ENCODE results near the gene NR2F1-AS1. TPM values are rescaled to one million over a fixed set of nuclear protein-coding genes. Genes with fewer than 3 reads are reported as not detected.
"Not testable (repeated sequence)": the region's sequence is repeated elsewhere in the genome, so short reads cannot be mapped to it uniquely, and the experiment has no call there.

The NR2F1-AS1 gene
- total RNA-seq, 1 donor from 2014 or later, result 19.0 TPM

DNA sequence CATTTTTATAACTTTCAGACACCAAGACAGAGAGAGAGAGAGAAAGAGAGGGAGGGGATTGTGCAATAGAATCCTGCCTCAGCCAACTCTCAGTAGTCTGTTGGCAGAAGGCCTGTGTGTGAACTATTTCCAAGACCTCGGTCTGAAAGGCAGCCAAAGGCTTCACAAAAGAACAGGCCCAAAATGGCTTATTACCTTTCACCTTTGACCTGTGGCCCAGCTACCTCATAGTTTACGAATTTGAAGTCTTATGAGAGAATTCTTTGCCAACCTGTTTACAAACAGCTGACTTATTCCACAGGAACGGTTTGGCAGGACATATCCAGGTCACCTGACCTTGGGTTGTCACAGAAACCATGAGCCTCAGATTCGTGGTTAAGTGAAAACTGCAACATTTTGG lies 48.6 kb downstream of the NR2F1-AS1 start:
- peaks cover 18% of the 10 kb centered on the region for H3K36me3 Mint-ChIP-seq
- H3K27ac Mint-ChIP-seq, result no peak overlapping the region
- no peaks in the 10 kb centered on the region for H3K27me3 Mint-ChIP-seq
- no peaks in the 10 kb centered on the region for H3K4me1 Mint-ChIP-seq (ENCODE audit: unreplicated experiment)
- no peaks in the 10 kb centered on the region for H3K9me3 Mint-ChIP-seq
- no peak for DNase-seq (ENCODE audit: extremely low spot score, unreplicated experiment)
- no peak overlapping the region for H3K4me3 Mint-ChIP-seq
- TF ChIP-seq, protein P1, sequence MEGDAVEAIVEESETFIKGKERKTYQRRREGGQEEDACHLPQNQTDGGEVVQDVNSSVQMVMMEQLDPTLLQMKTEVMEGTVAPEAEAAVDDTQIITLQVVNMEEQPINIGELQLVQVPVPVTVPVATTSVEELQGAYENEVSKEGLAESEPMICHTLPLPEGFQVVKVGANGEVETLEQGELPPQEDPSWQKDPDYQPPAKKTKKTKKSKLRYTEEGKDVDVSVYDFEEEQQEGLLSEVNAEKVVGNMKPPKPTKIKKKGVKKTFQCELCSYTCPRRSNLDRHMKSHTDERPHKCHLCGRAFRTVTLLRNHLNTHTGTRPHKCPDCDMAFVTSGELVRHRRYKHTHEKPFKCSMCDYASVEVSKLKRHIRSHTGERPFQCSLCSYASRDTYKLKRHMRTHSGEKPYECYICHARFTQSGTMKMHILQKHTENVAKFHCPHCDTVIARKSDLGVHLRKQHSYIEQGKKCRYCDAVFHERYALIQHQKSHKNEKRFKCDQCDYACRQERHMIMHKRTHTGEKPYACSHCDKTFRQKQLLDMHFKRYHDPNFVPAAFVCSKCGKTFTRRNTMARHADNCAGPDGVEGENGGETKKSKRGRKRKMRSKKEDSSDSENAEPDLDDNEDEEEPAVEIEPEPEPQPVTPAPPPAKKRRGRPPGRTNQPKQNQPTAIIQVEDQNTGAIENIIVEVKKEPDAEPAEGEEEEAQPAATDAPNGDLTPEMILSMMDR (conservative IDR thresholded peaks at IDR 0.05), result no peak

DNA sequence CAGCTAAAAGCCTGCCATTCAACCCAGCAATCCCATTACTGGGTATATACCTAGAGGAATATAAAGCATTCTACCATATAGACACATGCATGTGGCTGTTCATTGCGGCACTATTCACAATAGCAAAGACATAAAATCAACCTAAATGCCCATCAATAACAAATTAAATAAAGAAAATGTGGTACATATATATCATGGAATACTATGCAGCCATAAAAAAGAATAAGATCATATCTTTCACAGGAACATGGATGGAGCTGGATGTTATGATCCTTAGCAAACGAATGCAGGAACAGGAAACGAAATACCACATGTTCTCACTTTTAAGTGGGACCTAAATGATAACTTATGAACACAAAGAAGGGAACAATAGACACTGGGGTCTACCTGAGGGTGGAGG lies 59.2 kb downstream of the NR2F1-AS1 start:
- not testable (repeated sequence) for H3K4me1 Mint-ChIP-seq (ENCODE audit: unreplicated experiment); H3K4me3 Mint-ChIP-seq; H3K27me3 Mint-ChIP-seq; H3K27ac Mint-ChIP-seq; DNase-seq (ENCODE audit: extremely low spot score, unreplicated experiment)
- Mint-ChIP-seq H3K36me3 (peaks cover 40% of the 10 kb centered on the region), H3K9me3 (peaks cover 16% of the 10 kb centered on the region)

DNA sequence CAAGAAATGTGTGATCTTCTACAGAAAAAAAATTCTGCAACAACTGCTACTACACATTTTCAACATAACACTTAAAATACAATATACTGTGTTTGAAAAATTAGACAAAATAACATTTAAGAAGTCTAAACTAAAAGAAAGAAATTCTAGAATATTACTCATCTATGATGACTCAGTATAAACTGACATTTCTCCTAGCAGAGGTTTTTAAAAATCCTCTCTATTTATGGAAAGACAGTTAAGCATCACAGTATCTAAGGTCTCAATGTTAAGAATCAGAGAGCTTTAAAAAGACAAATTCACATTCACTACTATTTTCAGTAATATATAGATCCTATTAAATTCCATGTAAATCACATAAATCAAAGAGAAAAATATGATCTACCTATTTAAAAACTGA lies 61.3 kb downstream of the NR2F1-AS1 start:
- DNase-seq (ENCODE audit: extremely low spot score, unreplicated experiment), result no peak
- H3K9me3 Mint-ChIP-seq, result peaks cover 5% of the 10 kb centered on the region
- TF ChIP-seq, protein P1 (conservative IDR thresholded peaks at IDR 0.05), result no peak
- peaks cover 24% of the 10 kb centered on the region for H3K36me3 Mint-ChIP-seq
- no peaks in the 10 kb centered on the region for H3K27me3 Mint-ChIP-seq
- H3K4me3 Mint-ChIP-seq, result no peak overlapping the region
- H3K27ac Mint-ChIP-seq, result no peak overlapping the region
- no peaks in the 10 kb centered on the region for H3K4me1 Mint-ChIP-seq (ENCODE audit: unreplicated experiment)

DNA sequence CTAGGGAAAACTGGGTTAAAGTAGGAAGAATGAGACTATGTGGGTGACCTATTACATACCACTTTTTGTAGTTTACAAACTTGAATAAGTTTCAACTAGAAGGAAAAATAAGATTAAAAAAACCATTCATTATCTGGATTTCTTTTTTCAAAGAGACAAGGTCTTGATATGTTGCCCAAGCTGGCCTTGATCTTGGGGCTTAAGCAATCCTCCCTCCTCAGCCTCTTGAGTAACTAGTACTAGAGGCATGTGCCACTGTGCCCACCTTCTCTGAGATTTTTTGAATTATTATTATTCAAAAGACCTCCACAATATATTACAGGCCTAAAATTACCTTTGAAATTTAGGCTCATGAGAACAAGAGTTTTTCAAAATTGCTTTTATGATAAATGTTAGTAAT lies 63.2 kb downstream of the NR2F1-AS1 start:
- Mint-ChIP-seq H3K4me3 (no peak overlapping the region), H3K27me3 (no peaks in the 10 kb centered on the region), H3K27ac (no peak overlapping the region), H3K4me1 (ENCODE audit: unreplicated experiment) (no peaks in the 10 kb centered on the region), H3K36me3 (peaks cover 19% of the 10 kb centered on the region), H3K9me3 (no peaks in the 10 kb centered on the region)
- DNase-seq (ENCODE audit: extremely low spot score, unreplicated experiment), result no peak
- TF ChIP-seq, protein P1 (conservative IDR thresholded peaks at IDR 0.05), result no peak

DNA sequence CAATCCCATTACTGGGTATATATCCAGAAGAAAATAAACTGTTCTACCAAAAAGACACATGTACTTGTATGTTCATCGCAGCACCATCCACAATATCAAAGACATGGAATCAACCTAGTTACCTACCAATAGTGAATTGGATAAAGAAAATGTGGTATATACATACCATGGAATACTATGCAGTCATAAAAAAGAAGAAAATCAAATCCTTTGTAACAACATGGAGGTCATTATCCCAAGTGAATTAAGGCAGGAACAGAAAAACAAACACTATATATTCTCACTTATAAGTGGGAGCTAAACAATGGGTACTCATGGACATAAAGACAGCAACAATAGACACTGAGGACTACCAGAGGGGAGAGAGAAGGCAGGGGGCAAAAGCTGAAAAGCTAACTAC lies 67.7 kb downstream of the NR2F1-AS1 start:
- no peak overlapping the region for H3K27ac Mint-ChIP-seq
- no peak for DNase-seq (ENCODE audit: extremely low spot score, unreplicated experiment)
- TF ChIP-seq, protein P1 (conservative IDR thresholded peaks at IDR 0.05), result no peak

DNA sequence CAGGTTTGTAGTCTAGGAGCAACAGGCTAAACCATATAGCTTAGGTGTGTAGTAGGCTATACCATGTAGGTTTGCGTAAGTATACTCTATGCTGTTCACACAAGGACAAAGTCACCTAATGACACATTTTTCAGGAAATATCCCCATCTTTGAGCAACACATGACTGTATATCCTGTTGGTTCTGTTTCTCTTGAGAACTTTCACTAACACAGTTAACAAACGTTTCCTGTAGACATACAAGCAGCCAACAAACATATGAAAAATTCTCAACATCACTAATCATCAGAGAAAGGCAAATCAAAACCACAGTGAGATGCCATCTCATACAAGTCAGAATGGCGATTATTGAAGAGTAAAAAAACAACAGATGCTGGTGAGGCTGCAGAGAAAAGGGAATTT lies 68.2 kb downstream of the NR2F1-AS1 start:
- H3K4me1 Mint-ChIP-seq (ENCODE audit: unreplicated experiment), result no peaks in the 10 kb centered on the region
- H3K27ac Mint-ChIP-seq, result no peak overlapping the region
- H3K36me3 Mint-ChIP-seq, result peaks cover 8% of the 10 kb centered on the region
- no peak for DNase-seq (ENCODE audit: extremely low spot score, unreplicated experiment)
- TF ChIP-seq, protein P1 (conservative IDR thresholded peaks at IDR 0.05), result no peak
- H3K4me3 Mint-ChIP-seq, result no peak overlapping the region
- H3K27me3 Mint-ChIP-seq, result no peaks in the 10 kb centered on the region
- no peaks in the 10 kb centered on the region for H3K9me3 Mint-ChIP-seq

More for the DNA sequence above, 67.7 kb downstream of the NR2F1-AS1 start:
- Mint-ChIP-seq H3K27me3 (no peaks in the 10 kb centered on the region), H3K36me3 (peaks cover 8% of the 10 kb centered on the region), H3K4me1 (ENCODE audit: unreplicated experiment) (no peaks in the 10 kb centered on the region), H3K4me3 (no peak overlapping the region), H3K9me3 (no peaks in the 10 kb centered on the region)

Data from type B pancreatic cell (in vitro differentiated cells).